ENCODE results near the gene ZC3H10. TPM values are rescaled to one million over a fixed set of nuclear protein-coding genes. Genes with fewer than 3 reads are reported as not detected.
"Not testable (repeated sequence)": the region's sequence is repeated elsewhere in the genome, so short reads cannot be mapped to it uniquely, and the experiment has no call there.

ZC3H10 gene
- total and polyA plus RNA-seq, 2 donors (not counting 3 experiments of a cell fraction or from before 2014, with no cell fraction given), result 2.6 to 10.1 TPM

- H3K27ac ChIP-seq (ENCODE audit: insufficient read depth, low read depth, low read length); H3K9me1 ChIP-seq (replicated peaks; ENCODE audit: control insufficient read depth, extremely low read depth, insufficient read depth, low read length); H3K4me3 ChIP-seq (replicated peaks in 1 of 3; ENCODE audit: insufficient read depth in 1 of 3, low read depth in 1 of 3, low read length in 3 of 3); dilution Hi-C loops (cut with MboI; ENCODE audit: extremely low pct_ligation_motif_present, low sequenced_read_pairs); BruUV-seq (replicated peaks); H3K27me3 ChIP-seq (ENCODE audit: control insufficient read depth in 2 of 2, insufficient read depth in 2 of 2, low read length in 2 of 2); H3K9me3 ChIP-seq (replicated peaks; ENCODE audit: control insufficient read depth, insufficient read depth, low read length); DNase-seq (ENCODE audit: low read depth, low spot score); FAIRE-seq; H3K4me2 ChIP-seq (ENCODE audit: insufficient read depth, low read length); H2AFZ ChIP-seq (ENCODE audit: low read depth, low read length); H3K9ac ChIP-seq (replicated peaks; ENCODE audit: extremely low read depth, insufficient read depth, low read length); H4K20me1 ChIP-seq (replicated peaks; ENCODE audit: control insufficient read depth, extremely low read depth, insufficient read depth, low read length): not testable (repeated sequence)
- POLR2A ChIA-PET, result interaction anchor here (0.7 kb wide), 1 partner anchor 39 kb away, joined by 3 read pairs; the partner anchor contains the start of gene ZC3H10
- intact Hi-C loops (cut with micrococcal nuclease), result loop anchor here (1.0 kb wide), 2 partner anchors 12 to 33 kb away; partner anchors contain the start of gene SMARCC2
- CTCF ChIA-PET, result interaction anchor here (0.7 to 1.4 kb wide), 2 partner anchors 29 to 31 kb away, joined by 3 to 4 read pairs; partner anchors contain the start of gene ESYT1
- peaks cover 11 to 20% of the 10 kb centered on the region in 2 experiments for H3K36me3 ChIP-seq (ENCODE audit: control insufficient read depth in 2 of 2, extremely low read depth in 1 of 2, insufficient read depth in 2 of 2, low read length in 2 of 2)
- peaks cover 35% of the 10 kb centered on the region for H3K4me1 ChIP-seq (ENCODE audit: control insufficient read depth, extremely low read depth, insufficient read depth, low read length)
- peaks cover 37% of the 10 kb centered on the region for H3K79me2 ChIP-seq (ENCODE audit: control insufficient read depth, insufficient read depth, low read length)
These were observed 38.6 kb downstream of the ZC3H10 start for GRCh38 chr12:56156464-56157200.

- no TSS peak for BruUV-seq (replicated peaks)
These were observed 39.3 kb downstream of the ZC3H10 start for GRCh38 chr12:56157201-56158028.

More at GRCh38 chr12:56157201-56158028, 39.3 kb downstream of the ZC3H10 start:
- TF ChIP-seq MYC (IDR thresholded peaks at IDR 0.05; ENCODE audit: low read depth, low read length), result no peak
- TF ChIP-seq EZH2 (IDR thresholded peaks at IDR 0.05; ENCODE audit: borderline replicate concordance, low read depth, low read length, severe bottlenecking), result no peak
- peak; percentile 71 for TF ChIP-seq POLR2A (IDR thresholded peaks at IDR 0.05; ENCODE audit: low read depth, low read length)
- no peak for TF ChIP-seq MAX (IDR thresholded peaks at IDR 0.05; ENCODE audit: insufficient read depth, insufficient read length)
- TF ChIP-seq GATA2 (IDR thresholded peaks at IDR 0.05; ENCODE audit: insufficient read depth, insufficient read length, low read depth, low read length), result no peak
- TF ChIP-seq POLR2AphosphoS5 (IDR thresholded peaks at IDR 0.05; ENCODE audit: insufficient read depth, low read depth, low read length), result peak; percentile 57
- TF ChIP-seq JUN (IDR thresholded peaks at IDR 0.05; ENCODE audit: borderline replicate concordance, insufficient read depth, insufficient read length, low read depth), result no peak
- TF ChIP-seq, protein P1, sequence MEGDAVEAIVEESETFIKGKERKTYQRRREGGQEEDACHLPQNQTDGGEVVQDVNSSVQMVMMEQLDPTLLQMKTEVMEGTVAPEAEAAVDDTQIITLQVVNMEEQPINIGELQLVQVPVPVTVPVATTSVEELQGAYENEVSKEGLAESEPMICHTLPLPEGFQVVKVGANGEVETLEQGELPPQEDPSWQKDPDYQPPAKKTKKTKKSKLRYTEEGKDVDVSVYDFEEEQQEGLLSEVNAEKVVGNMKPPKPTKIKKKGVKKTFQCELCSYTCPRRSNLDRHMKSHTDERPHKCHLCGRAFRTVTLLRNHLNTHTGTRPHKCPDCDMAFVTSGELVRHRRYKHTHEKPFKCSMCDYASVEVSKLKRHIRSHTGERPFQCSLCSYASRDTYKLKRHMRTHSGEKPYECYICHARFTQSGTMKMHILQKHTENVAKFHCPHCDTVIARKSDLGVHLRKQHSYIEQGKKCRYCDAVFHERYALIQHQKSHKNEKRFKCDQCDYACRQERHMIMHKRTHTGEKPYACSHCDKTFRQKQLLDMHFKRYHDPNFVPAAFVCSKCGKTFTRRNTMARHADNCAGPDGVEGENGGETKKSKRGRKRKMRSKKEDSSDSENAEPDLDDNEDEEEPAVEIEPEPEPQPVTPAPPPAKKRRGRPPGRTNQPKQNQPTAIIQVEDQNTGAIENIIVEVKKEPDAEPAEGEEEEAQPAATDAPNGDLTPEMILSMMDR (IDR thresholded peaks at IDR 0.05; ENCODE audit: extremely low read depth in 1 of 2, insufficient read depth in 1 of 2, low read depth in 1 of 2, low read length in 2 of 2), result peak; percentile 64 to 74
- TF ChIP-seq FOS (IDR thresholded peaks at IDR 0.05; ENCODE audit: borderline replicate concordance, insufficient read depth, low read length), result no peak
- H3K9me1 ChIP-seq (replicated peaks; ENCODE audit: control insufficient read depth, extremely low read depth, insufficient read depth, low read length), result no peaks in the 10 kb centered on the region
- FAIRE-seq (no peak), DNase-seq (ENCODE audit: low read depth, low spot score) (peak; percentile 90)
- H3K36me3 ChIP-seq (ENCODE audit: control insufficient read depth in 2 of 2, extremely low read depth in 1 of 2, insufficient read depth in 2 of 2, low read length in 2 of 2), result peaks cover 18 to 26% of the 10 kb centered on the region in 2 experiments
- ChIA-PET CTCF (interaction anchor here (1.0 to 2.1 kb wide), 3 partner anchors 13 to 32 kb away, joined by 3 to 14 read pairs (median 4); partner anchors contain the start of genes ESYT1 and SMARCC2), POLR2A (interaction anchor here (0.6 to 2.2 kb wide), 5 partner anchors 14 to 160 kb away, joined by 3 to 38 read pairs (median 8); partner anchors contain the start of genes ESYT1, SUOX and ZC3H10)
- H2AFZ ChIP-seq (ENCODE audit: low read depth, low read length), result peak overlapping the region; percentile 18
- peak overlapping the region in 2 of 3 experiments; percentile 17 to 78 for H3K4me3 ChIP-seq (replicated peaks in 1 of 3; ENCODE audit: insufficient read depth in 1 of 3, low read depth in 1 of 3, low read length in 3 of 3)
- H3K79me2 ChIP-seq (ENCODE audit: control insufficient read depth, insufficient read depth, low read length), result peaks cover 37% of the 10 kb centered on the region
- peak overlapping the region; percentile 54 for H3K4me2 ChIP-seq (ENCODE audit: insufficient read depth, low read length)
- H4K20me1 ChIP-seq (replicated peaks; ENCODE audit: control insufficient read depth, extremely low read depth, insufficient read depth, low read length), result no peaks in the 10 kb centered on the region
- H3K27me3 ChIP-seq (ENCODE audit: control insufficient read depth in 2 of 2, insufficient read depth in 2 of 2, low read length in 2 of 2), result no peaks in the 10 kb centered on the region
- intact Hi-C loops (cut with micrococcal nuclease) (loop anchor here (1.0 kb wide), 2 partner anchors 13 to 32 kb away; partner anchors contain the start of gene SMARCC2), dilution Hi-C loops (cut with MboI; ENCODE audit: extremely low pct_ligation_motif_present, low sequenced_read_pairs) (no loop called here)
- peak overlapping the region; percentile 44 for H3K9ac ChIP-seq (replicated peaks; ENCODE audit: extremely low read depth, insufficient read depth, low read length)
- peaks cover 32% of the 10 kb centered on the region for H3K4me1 ChIP-seq (ENCODE audit: control insufficient read depth, extremely low read depth, insufficient read depth, low read length)
- no peaks in the 10 kb centered on the region for H3K9me3 ChIP-seq (replicated peaks; ENCODE audit: control insufficient read depth, insufficient read depth, low read length)
- peak overlapping the region; percentile 37 for H3K27ac ChIP-seq (ENCODE audit: insufficient read depth, low read depth, low read length)

Data from endothelial cell of umbilical vein (primary cell).